ENCODE data around the gene CD6. TPM values are rescaled to one million over a fixed set of nuclear protein-coding genes. Genes with fewer than 3 reads are reported as not detected.
A peak's percentile ranks its signal among the peaks of the same experiment; 100 is the strongest.

Gene CD6
- total RNA-seq, 1 donor from 2014 or later: 0.62 TPM

DNA sequence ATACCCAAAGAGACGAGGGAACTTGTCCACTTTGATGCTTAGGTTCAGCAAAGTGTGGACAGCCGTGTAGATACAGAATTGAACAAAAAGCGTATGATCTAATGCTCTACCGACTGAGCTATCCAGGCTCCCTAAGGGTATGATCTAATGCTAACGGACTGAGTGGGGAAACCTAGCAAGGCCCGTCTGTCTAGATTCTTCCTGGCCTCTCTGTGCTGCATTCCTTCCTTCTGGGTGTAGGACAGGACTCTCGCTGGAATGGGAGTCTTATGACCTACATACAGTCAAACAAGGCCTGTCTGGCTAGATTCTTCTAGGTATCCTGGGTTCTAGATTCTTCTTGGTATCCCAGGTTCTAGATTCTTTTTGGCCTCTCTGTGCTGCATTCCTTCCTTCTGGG lies 11.1 kb upstream of the CD6 start:
- no peak overlapping the region for H3K4me3 Mint-ChIP-seq (ENCODE audit: low read depth)
- H3K9me3 Mint-ChIP-seq (ENCODE audit: low read depth): no peaks in the 10 kb centered on the region
- peaks cover 37% of the 10 kb centered on the region for H3K27me3 Mint-ChIP-seq
- TF ChIP-seq, protein P1, sequence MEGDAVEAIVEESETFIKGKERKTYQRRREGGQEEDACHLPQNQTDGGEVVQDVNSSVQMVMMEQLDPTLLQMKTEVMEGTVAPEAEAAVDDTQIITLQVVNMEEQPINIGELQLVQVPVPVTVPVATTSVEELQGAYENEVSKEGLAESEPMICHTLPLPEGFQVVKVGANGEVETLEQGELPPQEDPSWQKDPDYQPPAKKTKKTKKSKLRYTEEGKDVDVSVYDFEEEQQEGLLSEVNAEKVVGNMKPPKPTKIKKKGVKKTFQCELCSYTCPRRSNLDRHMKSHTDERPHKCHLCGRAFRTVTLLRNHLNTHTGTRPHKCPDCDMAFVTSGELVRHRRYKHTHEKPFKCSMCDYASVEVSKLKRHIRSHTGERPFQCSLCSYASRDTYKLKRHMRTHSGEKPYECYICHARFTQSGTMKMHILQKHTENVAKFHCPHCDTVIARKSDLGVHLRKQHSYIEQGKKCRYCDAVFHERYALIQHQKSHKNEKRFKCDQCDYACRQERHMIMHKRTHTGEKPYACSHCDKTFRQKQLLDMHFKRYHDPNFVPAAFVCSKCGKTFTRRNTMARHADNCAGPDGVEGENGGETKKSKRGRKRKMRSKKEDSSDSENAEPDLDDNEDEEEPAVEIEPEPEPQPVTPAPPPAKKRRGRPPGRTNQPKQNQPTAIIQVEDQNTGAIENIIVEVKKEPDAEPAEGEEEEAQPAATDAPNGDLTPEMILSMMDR (IDR thresholded peaks at IDR 0.05; ENCODE audit: unreplicated experiment): no peak
- no peaks in the 10 kb centered on the region for H3K36me3 Mint-ChIP-seq (ENCODE audit: insufficient read depth)
- H3K27ac Mint-ChIP-seq: no peak overlapping the region
- no peaks in the 10 kb centered on the region for H3K4me1 Mint-ChIP-seq (ENCODE audit: low read depth)
- no peak for DNase-seq (ENCODE audit: low spot score, unreplicated experiment)

DNA sequence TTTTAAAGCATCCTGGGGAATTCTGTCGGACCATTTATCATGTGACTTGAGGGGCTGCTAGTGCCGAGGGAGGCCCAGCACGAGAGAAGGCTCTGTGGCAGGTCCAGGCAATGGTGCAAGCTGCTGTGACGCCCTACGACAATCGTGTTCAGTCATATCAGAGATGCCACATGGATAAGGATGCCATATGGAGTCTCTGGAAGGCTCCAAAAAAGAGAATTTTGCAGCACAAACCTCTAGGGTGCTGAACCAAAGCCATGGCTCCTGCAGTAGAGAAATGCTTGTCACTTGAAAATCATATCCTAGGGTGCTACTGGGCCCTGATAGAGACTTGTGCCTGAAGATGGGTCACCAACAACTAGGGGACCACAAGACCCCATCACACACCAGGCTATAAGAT lies 6.7 kb upstream of the CD6 start:
- Mint-ChIP-seq H3K27ac (no peak overlapping the region), H3K9me3 (ENCODE audit: low read depth) (peaks cover 6% of the 10 kb centered on the region), H3K36me3 (ENCODE audit: insufficient read depth) (no peaks in the 10 kb centered on the region), H3K4me3 (ENCODE audit: low read depth) (no peak overlapping the region), H3K27me3 (peaks cover 13% of the 10 kb centered on the region), H3K4me1 (ENCODE audit: low read depth) (no peaks in the 10 kb centered on the region)
- no peak for DNase-seq (ENCODE audit: low spot score, unreplicated experiment)
- TF ChIP-seq, protein P1 (IDR thresholded peaks at IDR 0.05; ENCODE audit: unreplicated experiment): no peak

DNA sequence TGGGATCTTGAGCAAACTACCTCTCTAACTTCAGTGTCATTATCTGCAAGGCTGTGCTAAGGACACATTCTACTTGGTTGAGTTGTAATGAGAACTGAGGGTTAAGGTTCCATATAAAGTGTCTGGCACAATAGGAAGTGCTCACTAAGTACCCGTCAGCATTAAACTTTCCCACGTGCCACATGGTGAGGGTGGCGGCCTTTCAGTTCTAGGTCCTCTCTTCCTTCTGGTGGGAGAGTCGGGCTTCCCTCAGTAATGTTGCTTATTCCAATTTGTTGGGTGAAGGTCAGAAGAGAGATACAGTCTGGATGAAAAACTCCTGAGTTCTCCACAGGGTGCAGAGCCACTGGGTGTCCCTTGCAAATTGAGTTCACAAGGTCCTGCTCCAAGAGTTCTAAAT lies 4.6 kb upstream of the CD6 start:
- H3K9me3 Mint-ChIP-seq (ENCODE audit: low read depth): peaks cover 6% of the 10 kb centered on the region

DNA sequence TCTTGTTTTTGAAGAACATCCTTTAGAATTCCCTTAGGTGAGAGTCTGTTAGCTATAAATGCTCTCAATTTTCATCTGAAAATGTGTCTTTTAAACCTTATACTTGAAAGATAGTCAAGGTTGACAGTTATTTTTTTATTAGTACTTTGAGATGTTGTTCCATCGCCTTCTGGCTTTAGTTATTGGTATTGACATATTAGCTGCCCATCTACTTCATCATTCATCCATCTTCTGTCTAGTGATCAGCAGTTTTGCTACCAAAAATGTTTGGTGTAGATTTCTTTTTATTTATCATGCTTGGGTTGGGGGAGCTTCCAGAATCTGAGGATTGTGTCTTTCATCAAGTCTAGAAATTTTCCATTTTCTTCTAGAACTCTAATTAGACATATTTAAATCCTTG lies 3.3 kb upstream of the CD6 start:
- peaks cover 7% of the 10 kb centered on the region for H3K27me3 Mint-ChIP-seq
- peaks cover 6% of the 10 kb centered on the region for H3K9me3 Mint-ChIP-seq (ENCODE audit: low read depth)
- H3K27ac Mint-ChIP-seq: no peak overlapping the region
- H3K36me3 Mint-ChIP-seq (ENCODE audit: insufficient read depth): no peaks in the 10 kb centered on the region
- peaks cover under 1% of the 10 kb centered on the region for H3K4me1 Mint-ChIP-seq (ENCODE audit: low read depth)
- DNase-seq (ENCODE audit: low spot score, unreplicated experiment): no peak
- TF ChIP-seq, protein P1 (IDR thresholded peaks at IDR 0.05; ENCODE audit: unreplicated experiment): no peak
- H3K4me3 Mint-ChIP-seq (ENCODE audit: low read depth): no peak overlapping the region

More for the DNA sequence above, 4.6 kb upstream of the CD6 start:
- no peaks in the 10 kb centered on the region for H3K36me3 Mint-ChIP-seq (ENCODE audit: insufficient read depth)
- H3K4me1 Mint-ChIP-seq (ENCODE audit: low read depth): no peaks in the 10 kb centered on the region
- no peak for DNase-seq (ENCODE audit: low spot score, unreplicated experiment)
- H3K4me3 Mint-ChIP-seq (ENCODE audit: low read depth): no peak overlapping the region
- H3K27ac Mint-ChIP-seq: no peak overlapping the region
- TF ChIP-seq, protein P1 (IDR thresholded peaks at IDR 0.05; ENCODE audit: unreplicated experiment): no peak
- H3K27me3 Mint-ChIP-seq: peaks cover 7% of the 10 kb centered on the region

DNA sequence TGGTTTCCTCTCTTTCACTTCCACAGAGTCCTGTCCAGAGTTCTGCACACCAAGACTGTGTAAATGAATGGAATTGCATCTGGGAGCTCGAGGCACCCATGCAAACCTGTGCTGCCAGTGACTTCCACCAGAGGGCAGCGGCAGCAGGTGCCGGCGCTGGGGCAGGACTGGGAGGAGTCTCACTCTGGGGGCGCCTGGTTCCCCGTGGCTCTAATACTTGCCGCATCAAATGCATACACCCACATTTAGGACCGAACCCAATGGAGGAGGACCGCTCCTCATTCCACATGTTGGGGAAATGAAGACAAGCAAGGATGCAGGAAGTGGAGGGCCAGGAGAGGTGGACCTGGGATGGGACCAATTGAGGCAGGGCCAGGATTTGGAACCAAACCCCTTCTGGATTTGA lies 1.1 kb upstream of the CD6 start:
- DNase-seq (ENCODE audit: low spot score, unreplicated experiment): peak; percentile 27
- TF ChIP-seq, protein P1 (IDR thresholded peaks at IDR 0.05; ENCODE audit: unreplicated experiment): peak; percentile 73
- H3K36me3 Mint-ChIP-seq (ENCODE audit: insufficient read depth): no peaks in the 10 kb centered on the region
- H3K4me1 Mint-ChIP-seq (ENCODE audit: low read depth): peaks cover 2% of the 10 kb centered on the region
- no peak overlapping the region for H3K4me3 Mint-ChIP-seq (ENCODE audit: low read depth)
- peaks cover 6% of the 10 kb centered on the region for H3K9me3 Mint-ChIP-seq (ENCODE audit: low read depth)
- H3K27me3 Mint-ChIP-seq: peaks cover 7% of the 10 kb centered on the region
- no peak overlapping the region for H3K27ac Mint-ChIP-seq

Data from progenitor cell of endocrine pancreas (in vitro differentiated cells).